Kidney (tissue), 14 donors: ENCODE results near the gene RUFY4. TPM values are rescaled to one million over a fixed set of nuclear protein-coding genes. Genes with fewer than 3 reads are reported as not detected.

Experiments used
- DNase-seq, 5 donors: peaks; one replicate each; pipeline ENCODE4 v3.0.0-alpha.2; 2013 to 2020
- FAIRE-seq: peaks from 2 replicates; lab custom pipeline; 2012; peaks lifted over from hg19 to GRCh38; lab: Jason Lieb, UNC
- H3K27ac ChIP-seq, 2 donors: one replicate each; pipeline ENCODE4 v1.7.0; 2013; ENCODE audit warnings: low read depth in 2 of 2, low read length in 2 of 2, inconsistent platforms in 1 of 2
- H3K27me3 ChIP-seq: one replicate; pipeline ENCODE4 v1.7.1; 2013; ENCODE audit warnings: low read length, inconsistent platforms; ENCODE audit not compliant: control insufficient read depth, insufficient read depth
- H3K36me3 ChIP-seq, 3 donors: one replicate each; pipeline versions ENCODE4 v1.7.0 to v1.7.1; 2013; ENCODE audit warnings: low read length in 3 of 3, control low read depth in 1 of 3, inconsistent platforms in 1 of 3; ENCODE audit not compliant: insufficient read depth in 3 of 3, control insufficient read depth in 2 of 3
- H3K4me1 ChIP-seq, 3 donors: one replicate each; pipeline versions ENCODE4 v1.7.0 to v1.7.1; 2013; ENCODE audit warnings: low read length in 3 of 3, inconsistent platforms in 1 of 3, low read depth in 1 of 3; ENCODE audit not compliant: control insufficient read depth in 2 of 3, insufficient read depth in 2 of 3
- H3K4me3 ChIP-seq, 3 donors: one replicate each; pipeline versions ENCODE4 v1.7.0 to v1.8.1; 2013; ENCODE audit warnings: low read length in 3 of 3, control low read depth in 1 of 3, inconsistent platforms in 1 of 3
- H3K9ac ChIP-seq, 3 donors: one replicate each; pipeline versions ENCODE4 v1.7.0 to v1.7.1; 2013; ENCODE audit warnings: low read length in 3 of 3, control low read depth in 1 of 3, inconsistent platforms in 1 of 3
- H3K9me3 ChIP-seq, 3 donors: one replicate each; pipeline versions ENCODE4 v1.7.0 to v1.7.1; 2013; ENCODE audit warnings: low read length in 3 of 3, control low read depth in 1 of 3, inconsistent platforms in 1 of 3; ENCODE audit not compliant: control insufficient read depth in 2 of 3, insufficient read depth in 1 of 3
- intact Hi-C: fragments of 100-400 bp; cut with DNase I; formaldehyde crosslinking; loops from one replicate; pipeline ENCODE4 v1.11.1; 2022
- polyA plus RNA-seq: library from polyadenylated mRNA; stranded (reverse); fragments of 350-450 nt; fragmentation: Illumina TruSeq; extraction: RNeasy Lipid Tissue Mini Kit (QIAGEN cat#74804); gene quantifications from one replicate; pipeline ENCODE4 v1.2.3, GENCODE V29; 2014; ENCODE audit warnings: low read depth, low replicate concordance; ENCODE audit not compliant: insufficient read depth
- total RNA-seq: library from RNA; stranded (reverse); fragmentation: NEBNext Ultra II Directional; extraction: Animal tissue kit (Norgen Biotek cat#: 25700); gene quantifications from one replicate; pipeline ENCODE4 v1.2.1, GENCODE V29; 2021
- TF ChIP-seq, protein P1 (sequence below): IDR thresholded peaks from 3 replicates; pipeline ENCODE4 v1.5.1; 2012; ENCODE audit warnings: mild to moderate bottlenecking, moderate library complexity, borderline replicate concordance; ENCODE audit not compliant: insufficient read depth; ENCODE audit errors: extremely low read depth
- donor health status: control.
- donor health status: control.
- donor health status: control.
- donor health status: control.
- donor health status: control.
- donor health status: DM: yes; HTN: yes; CAD: no.
- donor health status: Normal renal cell carcinoma (clear cell type).

The RUFY4 gene
- total and polyA plus RNA-seq, 2 donors from 2014 or later: 0.69 TPM; not detected in 1

DNA sequence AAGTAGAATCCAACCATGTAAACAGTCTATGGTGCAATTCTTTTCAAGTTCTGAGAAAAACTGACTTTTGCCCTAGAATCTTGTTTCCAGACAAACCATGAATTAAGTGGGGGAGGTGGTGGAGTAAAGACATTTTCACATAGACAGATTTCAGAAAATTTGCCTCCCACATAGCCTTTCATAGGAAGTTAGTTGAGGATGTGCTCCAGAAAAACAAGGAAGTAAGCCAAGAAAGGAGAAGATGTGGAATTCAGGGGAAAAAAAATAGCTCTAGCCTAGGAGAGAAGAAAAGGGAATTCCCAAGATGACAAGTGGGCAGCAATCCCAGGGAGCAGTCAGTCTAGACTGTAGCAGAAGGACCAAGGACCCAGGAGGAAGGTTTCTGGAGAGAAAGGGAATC lies 17.4 kb downstream of the RUFY4 start:
- Histone ChIP-seq H3K9me3 (peaks cover 0 to 9% (median 0%) of the 10 kb centered on the region in 3 donors), H3K4me3 (no peak overlapping the region), H3K4me1 (no peaks in the 10 kb centered on the region), H3K36me3 (no peaks in the 10 kb centered on the region), H3K27ac (no peak overlapping the region), H3K9ac (no peak overlapping the region), H3K27me3 (no peaks in the 10 kb centered on the region)
- no peak for DNase-seq
- no peak for FAIRE-seq
- TF ChIP-seq, protein P1, sequence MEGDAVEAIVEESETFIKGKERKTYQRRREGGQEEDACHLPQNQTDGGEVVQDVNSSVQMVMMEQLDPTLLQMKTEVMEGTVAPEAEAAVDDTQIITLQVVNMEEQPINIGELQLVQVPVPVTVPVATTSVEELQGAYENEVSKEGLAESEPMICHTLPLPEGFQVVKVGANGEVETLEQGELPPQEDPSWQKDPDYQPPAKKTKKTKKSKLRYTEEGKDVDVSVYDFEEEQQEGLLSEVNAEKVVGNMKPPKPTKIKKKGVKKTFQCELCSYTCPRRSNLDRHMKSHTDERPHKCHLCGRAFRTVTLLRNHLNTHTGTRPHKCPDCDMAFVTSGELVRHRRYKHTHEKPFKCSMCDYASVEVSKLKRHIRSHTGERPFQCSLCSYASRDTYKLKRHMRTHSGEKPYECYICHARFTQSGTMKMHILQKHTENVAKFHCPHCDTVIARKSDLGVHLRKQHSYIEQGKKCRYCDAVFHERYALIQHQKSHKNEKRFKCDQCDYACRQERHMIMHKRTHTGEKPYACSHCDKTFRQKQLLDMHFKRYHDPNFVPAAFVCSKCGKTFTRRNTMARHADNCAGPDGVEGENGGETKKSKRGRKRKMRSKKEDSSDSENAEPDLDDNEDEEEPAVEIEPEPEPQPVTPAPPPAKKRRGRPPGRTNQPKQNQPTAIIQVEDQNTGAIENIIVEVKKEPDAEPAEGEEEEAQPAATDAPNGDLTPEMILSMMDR: no peak
- intact Hi-C loops: no loop called here

DNA sequence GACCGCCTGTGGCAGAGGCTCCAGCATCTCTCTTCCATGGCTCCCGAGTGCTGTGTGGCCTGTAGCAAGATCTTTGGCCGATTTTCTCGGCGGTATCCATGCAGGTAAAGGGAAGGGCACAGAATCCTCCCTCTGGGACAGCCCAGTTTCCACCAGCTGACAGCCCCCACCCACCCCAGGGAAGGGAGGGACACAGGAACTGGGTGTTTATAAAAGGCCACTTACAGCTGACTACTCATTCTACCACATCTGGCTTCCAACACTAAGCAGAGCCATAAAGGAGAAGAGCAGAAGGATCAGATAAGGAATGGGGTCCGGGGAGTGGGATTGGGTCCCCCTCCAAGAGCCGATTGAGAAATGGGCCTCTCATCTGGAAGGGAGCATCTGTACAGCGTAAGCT lies 20.2 kb downstream of the RUFY4 start:
- H3K9me3 ChIP-seq: peaks cover 0 to 9% (median 0%) of the 10 kb centered on the region in 3 donors
- DNase-seq (no peak), FAIRE-seq (no peak)
- intact Hi-C loops: no loop called here
- H3K4me1 ChIP-seq: no peaks in the 10 kb centered on the region
- no peaks in the 10 kb centered on the region for H3K27me3 ChIP-seq
- no peak overlapping the region for H3K9ac ChIP-seq
- TF ChIP-seq, protein P1: no peak
- H3K27ac ChIP-seq: no peak overlapping the region
- H3K4me3 ChIP-seq: no peak overlapping the region
- no peaks in the 10 kb centered on the region for H3K36me3 ChIP-seq

DNA sequence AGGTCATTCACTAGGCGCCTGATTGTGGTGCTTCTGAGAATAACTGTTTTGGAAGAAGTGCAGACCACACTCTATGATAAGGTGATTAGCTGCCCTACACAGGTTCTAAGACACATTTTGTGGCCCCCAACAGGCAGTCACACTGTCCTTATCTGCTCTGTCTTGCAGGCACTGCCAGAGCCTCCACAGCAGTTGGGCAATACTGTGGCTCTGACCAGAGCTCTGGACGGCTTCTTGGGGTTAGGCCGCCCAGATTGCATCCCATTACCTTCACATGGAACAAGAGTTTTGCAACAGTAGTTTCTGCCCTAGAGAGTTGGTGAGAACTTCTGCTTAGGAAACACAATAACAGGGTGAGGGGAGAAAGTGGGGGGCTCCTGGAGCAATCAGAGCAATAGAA lies 22.7 kb downstream of the RUFY4 start:
- H3K27me3 ChIP-seq: no peaks in the 10 kb centered on the region
- DNase-seq: no peak
- intact Hi-C loops: no loop called here
- no peak for FAIRE-seq
- no peak overlapping the region for H3K27ac ChIP-seq
- H3K4me1 ChIP-seq: no peaks in the 10 kb centered on the region
- H3K36me3 ChIP-seq: no peaks in the 10 kb centered on the region
- no peak overlapping the region for H3K4me3 ChIP-seq
- TF ChIP-seq, protein P1: no peak
- no peak overlapping the region for H3K9ac ChIP-seq
- H3K9me3 ChIP-seq: peaks cover 0 to under 1% (median 0%) of the 10 kb centered on the region in 3 donors

DNA sequence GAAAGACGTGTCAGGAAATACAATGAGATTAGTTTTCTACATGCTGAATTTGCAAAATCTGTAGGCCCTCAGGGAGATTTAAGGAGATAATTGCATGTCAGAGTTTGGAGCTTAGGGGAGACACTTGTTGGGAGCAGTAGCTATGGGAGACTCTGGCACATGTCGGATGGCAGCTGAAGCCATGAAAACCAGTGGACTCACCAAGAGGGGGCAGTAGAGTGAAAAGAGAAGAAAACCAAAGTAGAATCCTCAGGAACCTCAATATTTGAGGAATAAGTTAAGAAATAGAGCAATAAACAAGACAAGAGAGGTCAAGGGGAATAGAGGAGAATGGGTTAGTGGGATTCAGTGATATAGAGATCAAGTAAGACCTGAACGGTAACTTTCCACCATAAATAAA lies 24.8 kb downstream of the RUFY4 start:
- FAIRE-seq (no peak), DNase-seq (no peak)
- intact Hi-C loops: no loop called here
- Histone ChIP-seq H3K9me3 (no peaks in the 10 kb centered on the region), H3K4me3 (no peak overlapping the region), H3K9ac (no peak overlapping the region), H3K27me3 (no peaks in the 10 kb centered on the region), H3K27ac (no peak overlapping the region), H3K36me3 (no peaks in the 10 kb centered on the region), H3K4me1 (no peaks in the 10 kb centered on the region)
- TF ChIP-seq, protein P1: no peak
